Activated T-cell treated with anti-CD3 and anti-CD28 coated beads, Interleukin-2, amount 50 U/mL, for 72 hours (primary cell): ENCODE data around the gene CAMTA1. TPM values are rescaled to one million over a fixed set of nuclear protein-coding genes. Genes with fewer than 3 reads are reported as not detected.

Source experiments
- ATAC-seq, 2 donors: fragments of 150-1000 bp; cut with Tn5 transposase; replicated peaks in 1 of 2; 2 replicates each; pipeline ENCODE4 v1.10.0; 2021; ENCODE audit warnings: moderate library complexity in 2 of 2, mild to moderate bottlenecking in 1 of 2
- DNase-seq, 2 donors: peaks; one replicate each; pipeline ENCODE4 v3.0.0; 2021 to 2022; ENCODE audit warnings: mixed read lengths in 1 of 2
- H3K27ac Mint-ChIP-seq: one replicate; pipeline ENCODE4 v1.8.0; 2022; ENCODE audit warnings: mild to moderate bottlenecking, moderate library complexity, mixed read lengths
- H3K27me3 Mint-ChIP-seq: one replicate; pipeline ENCODE4 v1.8.0; 2022; ENCODE audit warnings: low read depth, mixed read lengths
- H3K36me3 Mint-ChIP-seq, 2 donors: one replicate each; pipeline ENCODE4 v1.8.0; 2022; ENCODE audit warnings: mixed read lengths in 2 of 2, mild to moderate bottlenecking in 1 of 2; ENCODE audit not compliant: insufficient read depth in 2 of 2
- H3K4me1 Mint-ChIP-seq: one replicate; pipeline ENCODE4 v1.8.0; 2022; ENCODE audit warnings: low read depth, mixed read lengths
- H3K4me3 Mint-ChIP-seq, 2 donors: one replicate each; pipeline ENCODE4 v1.8.0; 2022; ENCODE audit warnings: mild to moderate bottlenecking in 2 of 2, mixed read lengths in 2 of 2, moderate library complexity in 2 of 2
- H3K9me3 Mint-ChIP-seq, 2 donors: one replicate each; pipeline ENCODE4 v1.8.0; 2022; ENCODE audit warnings: mixed read lengths in 2 of 2
- total RNA-seq, 2 donors: library from RNA; stranded (reverse); gene quantifications; one replicate each; pipeline ENCODE4 v1.2.3, GENCODE V29; 2022

Gene CAMTA1
- total RNA-seq, 2 donors from 2014 or later: 47.8 to 63.3 TPM

- no peak overlapping the region for H3K4me3 Mint-ChIP-seq
- peaks cover 8 to 12% of the 10 kb centered on the region in 2 donors for H3K36me3 Mint-ChIP-seq
- no peak for DNase-seq
- H3K27me3 Mint-ChIP-seq: no peaks in the 10 kb centered on the region
- ATAC-seq: no peak
- no peak overlapping the region for H3K27ac Mint-ChIP-seq
- H3K4me1 Mint-ChIP-seq: no peaks in the 10 kb centered on the region
- H3K9me3 Mint-ChIP-seq: peaks cover 0 to 3% of the 10 kb centered on the region in 2 donors
Observed at GRCh38 chr1:6850537-6850936, 65.3 kb downstream of the CAMTA1 start.

GRCh38 chr1:6852136-6852890, 67.1 kb downstream of the CAMTA1 start:
- Mint-ChIP-seq H3K36me3 (peaks cover 5 to 8% of the 10 kb centered on the region in 2 donors), H3K27me3 (no peaks in the 10 kb centered on the region), H3K4me3 (no peak overlapping the region), H3K4me1 (no peaks in the 10 kb centered on the region), H3K27ac (no peak overlapping the region), H3K9me3 (no peaks in the 10 kb centered on the region)
- DNase-seq (no peak), ATAC-seq (no peak)

- peaks cover 4 to 8% of the 10 kb centered on the region in 2 donors for H3K36me3 Mint-ChIP-seq
- H3K4me3 Mint-ChIP-seq: no peak overlapping the region
- H3K4me1 Mint-ChIP-seq: peaks cover under 1% of the 10 kb centered on the region
- no peak overlapping the region for H3K27ac Mint-ChIP-seq
- ATAC-seq: no peak
- DNase-seq: no peak
- no peaks in the 10 kb centered on the region for H3K27me3 Mint-ChIP-seq
- no peaks in the 10 kb centered on the region for H3K9me3 Mint-ChIP-seq
Observed at GRCh38 chr1:6854166-6854565, 68.9 kb downstream of the CAMTA1 start.

- H3K4me1 Mint-ChIP-seq: peaks cover 22% of the 10 kb centered on the region
- ATAC-seq (no peak), DNase-seq (no peak)
- H3K27ac Mint-ChIP-seq: no peak overlapping the region
- no peak overlapping the region for H3K4me3 Mint-ChIP-seq
- no peaks in the 10 kb centered on the region for H3K27me3 Mint-ChIP-seq
- H3K36me3 Mint-ChIP-seq: peaks cover 0 to 4% of the 10 kb centered on the region in 2 donors
- no peaks in the 10 kb centered on the region for H3K9me3 Mint-ChIP-seq
Observed at GRCh38 chr1:6857831-6858230, 72.6 kb downstream of the CAMTA1 start.

- Mint-ChIP-seq H3K9me3 (no peaks in the 10 kb centered on the region), H3K27me3 (no peaks in the 10 kb centered on the region), H3K27ac (no peak overlapping the region), H3K4me3 (no peak overlapping the region), H3K36me3 (no peaks in the 10 kb centered on the region), H3K4me1 (peaks cover 22% of the 10 kb centered on the region)
- DNase-seq: no peak
- no peak for ATAC-seq
Observed at GRCh38 chr1:6858596-6858995, 73.3 kb downstream of the CAMTA1 start.

GRCh38 chr1:6859415-6860343, 74.4 kb downstream of the CAMTA1 start:
- Mint-ChIP-seq H3K27me3 (no peaks in the 10 kb centered on the region), H3K27ac (no peak overlapping the region), H3K36me3 (peaks cover 2 to 3% of the 10 kb centered on the region in 2 donors), H3K4me1 (peaks cover 22% of the 10 kb centered on the region), H3K4me3 (peak overlapping the region in 1 of 2 donors; percentile 41), H3K9me3 (no peaks in the 10 kb centered on the region)
- DNase-seq (no peak), ATAC-seq (peak in 1 of 2 donors; percentile 50)

- DNase-seq (no peak), ATAC-seq (no peak)
- Mint-ChIP-seq H3K27me3 (no peaks in the 10 kb centered on the region), H3K9me3 (no peaks in the 10 kb centered on the region), H3K4me3 (no peak overlapping the region), H3K27ac (no peak overlapping the region), H3K36me3 (peaks cover 2 to 3% of the 10 kb centered on the region in 2 donors), H3K4me1 (peaks cover 22% of the 10 kb centered on the region)
Observed at GRCh38 chr1:6860401-6860800, 75.1 kb downstream of the CAMTA1 start.

- no peak overlapping the region for H3K4me3 Mint-ChIP-seq
- H3K9me3 Mint-ChIP-seq: no peaks in the 10 kb centered on the region
- H3K4me1 Mint-ChIP-seq: peaks cover 22% of the 10 kb centered on the region
- H3K27me3 Mint-ChIP-seq: no peaks in the 10 kb centered on the region
- H3K36me3 Mint-ChIP-seq: peaks cover 2 to 3% of the 10 kb centered on the region in 2 donors
- DNase-seq: no peak
- no peak overlapping the region for H3K27ac Mint-ChIP-seq
- peak in 1 of 2 donors; percentile 32 for ATAC-seq
Observed at GRCh38 chr1:6861075-6861724, 75.9 kb downstream of the CAMTA1 start.

- no peak overlapping the region for H3K4me3 Mint-ChIP-seq
- ATAC-seq (no peak), DNase-seq (no peak)
- peaks cover 2 to 3% of the 10 kb centered on the region in 2 donors for H3K36me3 Mint-ChIP-seq
- H3K9me3 Mint-ChIP-seq: no peaks in the 10 kb centered on the region
- H3K4me1 Mint-ChIP-seq: peaks cover 22% of the 10 kb centered on the region
- no peak overlapping the region for H3K27ac Mint-ChIP-seq
- H3K27me3 Mint-ChIP-seq: no peaks in the 10 kb centered on the region
Observed at GRCh38 chr1:6862906-6863305, 77.7 kb downstream of the CAMTA1 start.

GRCh38 chr1:6864166-6864565, 78.9 kb downstream of the CAMTA1 start:
- DNase-seq: no peak
- ATAC-seq: no peak
- H3K4me1 Mint-ChIP-seq: peaks cover 33% of the 10 kb centered on the region
- no peaks in the 10 kb centered on the region for H3K27me3 Mint-ChIP-seq
- H3K27ac Mint-ChIP-seq: no peak overlapping the region
- peaks cover 2 to 3% of the 10 kb centered on the region in 2 donors for H3K36me3 Mint-ChIP-seq
- H3K9me3 Mint-ChIP-seq: no peaks in the 10 kb centered on the region
- no peak overlapping the region for H3K4me3 Mint-ChIP-seq

- ATAC-seq (no peak), DNase-seq (no peak)
- no peak overlapping the region for H3K27ac Mint-ChIP-seq
- no peaks in the 10 kb centered on the region for H3K9me3 Mint-ChIP-seq
- H3K36me3 Mint-ChIP-seq: peaks cover 2 to 3% of the 10 kb centered on the region in 2 donors
- no peaks in the 10 kb centered on the region for H3K27me3 Mint-ChIP-seq
- no peak overlapping the region for H3K4me3 Mint-ChIP-seq
- peaks cover 20% of the 10 kb centered on the region for H3K4me1 Mint-ChIP-seq
Observed at GRCh38 chr1:6866825-6867224, 81.6 kb downstream of the CAMTA1 start.

GRCh38 chr1:6867321-6867720, 82.1 kb downstream of the CAMTA1 start:
- Mint-ChIP-seq H3K4me1 (peaks cover 25% of the 10 kb centered on the region), H3K27ac (peak overlapping the region; percentile 64), H3K36me3 (peaks cover 2 to 3% of the 10 kb centered on the region in 2 donors), H3K27me3 (no peaks in the 10 kb centered on the region), H3K9me3 (no peaks in the 10 kb centered on the region), H3K4me3 (no peak overlapping the region)
- DNase-seq (no peak), ATAC-seq (no peak)
